Gastrocnemius medialis (tissue), 4 donors: ENCODE measurements around the gene PDLIM1.

Source experiments
- CTCF ChIP-seq, 5 experiments: fragments of 450-650 bp in 3 of 5; fragments of 200-600 bp in 2 of 5; sonication (generic) in 2 of 5; IDR thresholded peaks in 4 of 5; conservative IDR thresholded peaks in 1 of 5; 1 replicate in 4 of 5; 2 replicates in 1 of 5; pipeline ENCODE4 v1.5.1; 2016 to 2019; ENCODE audit warnings: antibody characterized with exemption in 5 of 5, mild to moderate bottlenecking in 3 of 5, moderate library complexity in 3 of 5
- POLR2A ChIP-seq, 2 donors: fragments of 450-650 bp; IDR thresholded peaks; one replicate each; pipeline ENCODE4 v1.6.1; 2017; ENCODE audit warnings: antibody characterized with exemption in 2 of 2, mild to moderate bottlenecking in 2 of 2, moderate library complexity in 2 of 2

GRCh38 chr10:95253686-95254085 is 37.1 kb downstream of the PDLIM1 start:
- TF ChIP-seq CTCF (IDR thresholded peaks at IDR 0.05 in 4 of 5, conservative IDR thresholded peaks at IDR 0.05 in 1 of 5) (no peak), POLR2A (IDR thresholded peaks at IDR 0.05) (no peak)
